Breast epithelium (tissue), 3 donors: Measurements from ENCODE around the gene RLBP1.

ENCODE experiments used
- POLR2A ChIP-seq: fragments of 450-650 bp; IDR thresholded peaks from one replicate; pipeline ENCODE4 v1.6.1; 2016; ENCODE audit warnings: antibody characterized with exemption, mild to moderate bottlenecking, moderate library complexity
- POLR2AphosphoS5 ChIP-seq, 3 donors: sonication (generic); formaldehyde crosslinking; IDR thresholded peaks; one replicate each; pipeline ENCODE4 v1.6.1; 2017; ENCODE audit warnings: antibody characterized with exemption in 3 of 3
- TF ChIP-seq, protein P1 (sequence below), 3 donors: fragments of 450-650 bp; IDR thresholded peaks; one replicate each; pipeline ENCODE4 v1.5.1; 2016 to 2017; ENCODE audit warnings: antibody characterized with exemption in 3 of 3, mild to moderate bottlenecking in 3 of 3, moderate library complexity in 3 of 3

GRCh38 chr15:89215627-89216026 lies 5.8 kb downstream of the RLBP1 start:
- TF ChIP-seq, protein P1, sequence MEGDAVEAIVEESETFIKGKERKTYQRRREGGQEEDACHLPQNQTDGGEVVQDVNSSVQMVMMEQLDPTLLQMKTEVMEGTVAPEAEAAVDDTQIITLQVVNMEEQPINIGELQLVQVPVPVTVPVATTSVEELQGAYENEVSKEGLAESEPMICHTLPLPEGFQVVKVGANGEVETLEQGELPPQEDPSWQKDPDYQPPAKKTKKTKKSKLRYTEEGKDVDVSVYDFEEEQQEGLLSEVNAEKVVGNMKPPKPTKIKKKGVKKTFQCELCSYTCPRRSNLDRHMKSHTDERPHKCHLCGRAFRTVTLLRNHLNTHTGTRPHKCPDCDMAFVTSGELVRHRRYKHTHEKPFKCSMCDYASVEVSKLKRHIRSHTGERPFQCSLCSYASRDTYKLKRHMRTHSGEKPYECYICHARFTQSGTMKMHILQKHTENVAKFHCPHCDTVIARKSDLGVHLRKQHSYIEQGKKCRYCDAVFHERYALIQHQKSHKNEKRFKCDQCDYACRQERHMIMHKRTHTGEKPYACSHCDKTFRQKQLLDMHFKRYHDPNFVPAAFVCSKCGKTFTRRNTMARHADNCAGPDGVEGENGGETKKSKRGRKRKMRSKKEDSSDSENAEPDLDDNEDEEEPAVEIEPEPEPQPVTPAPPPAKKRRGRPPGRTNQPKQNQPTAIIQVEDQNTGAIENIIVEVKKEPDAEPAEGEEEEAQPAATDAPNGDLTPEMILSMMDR (IDR thresholded peaks at IDR 0.05), result no peak
- TF ChIP-seq POLR2AphosphoS5 (IDR thresholded peaks at IDR 0.05) (no peak), POLR2A (no peak)
